K562 (cell line): ENCODE results near the gene SERTAD2. TPM values are rescaled to one million over a fixed set of nuclear protein-coding genes. Genes with fewer than 3 reads are reported as not detected.

Experiments
- BDP1 ChIP-seq: IDR thresholded peaks from 3 replicates; pipeline ENCODE4 v1.6.1; 2011; ENCODE audit not compliant: insufficient read length, insufficient read depth
- BRD4 ChIP-seq: fragments of 200-600 bp; sonication (generic); IDR thresholded peaks from 2 replicates; pipeline ENCODE4 v1.6.1; 2017; ENCODE audit warnings: inconsistent platforms
- COPS2 ChIP-seq: fragments of 450-650 bp; conservative IDR thresholded peaks from 2 replicates; pipeline ENCODE4 v1.6.1; 2016; ENCODE audit warnings: mild to moderate bottlenecking, moderate library complexity
- FOXJ3 ChIP-seq: sonication (generic); formaldehyde crosslinking; IDR thresholded peaks from 2 replicates; pipeline ENCODE4 v1.4.0; 2020; ENCODE audit warnings: mild to moderate bottlenecking, missing genetic modification reagents
- GTF2A2 ChIP-seq: IDR thresholded peaks from 2 replicates; pipeline ENCODE4 v1.6.1; 2016; ENCODE audit warnings: mild to moderate bottlenecking, missing genetic modification characterization, missing compliant biosample characterization
- KHSRP ChIP-seq: fragments of 450-650 bp; IDR thresholded peaks from 2 replicates; pipeline ENCODE4 v1.6.1; 2017
- KLF10 ChIP-seq: fragments of 250-450 bp; sonication (Bioruptor Pico); IDR thresholded peaks from 2 replicates; pipeline ENCODE4 v1.6.1; 2021; ENCODE audit warnings: matching md5 sums
- NCOA1 ChIP-seq: fragments of 450-650 bp; IDR thresholded peaks from 2 replicates; pipeline ENCODE4 v1.6.1; 2016; ENCODE audit warnings: low read depth
- POLR2B ChIP-seq: fragments of 450-650 bp; IDR thresholded peaks from 2 replicates; pipeline ENCODE4 v1.6.1; 2018; ENCODE audit warnings: low read depth; ENCODE audit not compliant: partially characterized antibody
- PRMT5 ChIP-seq: sonication (generic); formaldehyde crosslinking; IDR thresholded peaks from 2 replicates; pipeline ENCODE4 v1.5.0; 2020; ENCODE audit warnings: missing genetic modification reagents
- PTRF ChIP-seq: fragments of 450-650 bp; IDR thresholded peaks from 2 replicates; pipeline ENCODE4 v1.6.1; 2016; ENCODE audit warnings: mild to moderate bottlenecking, missing genetic modification characterization, missing compliant biosample characterization
- RFX1 ChIP-seq: fragments of 450-650 bp; IDR thresholded peaks from 2 replicates; pipeline ENCODE4 v1.6.1; 2016; ENCODE audit warnings: mild to moderate bottlenecking, moderate library complexity
- RFX5 ChIP-seq: IDR thresholded peaks from 2 replicates; pipeline ENCODE4 v1.6.1; 2011; ENCODE audit warnings: low read depth, mild to moderate bottlenecking, improper control_type of control experiment, low read length
- SNRNP70 ChIP-seq: fragments of 200-400 bp; formaldehyde crosslinking; optimal IDR thresholded peaks from 2 replicates; pipeline ENCODE3; 2017; ENCODE audit warnings: low read depth, low read length
- TBP ChIP-seq: optimal IDR thresholded peaks from 2 replicates; pipeline ENCODE3; 2011; ENCODE audit warnings: low read depth, low read length, improper control_type of control experiment
- ZBTB1 ChIP-seq: sonication (generic); formaldehyde crosslinking; IDR thresholded peaks from 2 replicates; pipeline ENCODE4 v1.8.1; 2023; ENCODE audit warnings: missing genetic modification reagents, low read depth, mild to moderate bottlenecking, borderline replicate concordance
- ZNF316 ChIP-seq: fragments of 450-650 bp; IDR thresholded peaks from 2 replicates; pipeline ENCODE4 v1.6.1; 2016
- ZNF445 ChIP-seq: fragments of 250-450 bp; sonication (Bioruptor Pico); IDR thresholded peaks from 2 replicates; pipeline ENCODE4 v1.4.0; 2020; ENCODE audit warnings: low read depth, mild to moderate bottlenecking, moderate library complexity
- ZNF586 ChIP-seq: fragments of 450-650 bp; formaldehyde crosslinking; conservative IDR thresholded peaks from 2 replicates; pipeline ENCODE4 v1.4.0; 2020; ENCODE audit warnings: mild to moderate bottlenecking, moderate library complexity
- ZNF696 ChIP-seq: fragments of 250-450 bp; sonication (Bioruptor Pico); conservative IDR thresholded peaks from 2 replicates; pipeline ENCODE4 v1.4.0; 2020; ENCODE audit warnings: mild to moderate bottlenecking, moderate library complexity
- ZNF830 ChIP-seq: fragments of 250-450 bp; sonication (Bioruptor Pico); IDR thresholded peaks from 2 replicates; pipeline ENCODE4 v1.5.0; 2021; ENCODE audit warnings: mild to moderate bottlenecking
- polyA plus RNA-seq, 8 experiments: library from polyadenylated mRNA; depleted of rRNA in 4 of 8; stranded (reverse) in 5 of 8; unstranded in 3 of 8; fragments of >200 nt; fragmentation: Nextera tagmentation in 2 of 8; fragmentation: Illumina TruSeq in 1 of 8; extraction: Ambion mirVana in 2 of 8; extraction: Trizol in 1 of 8; gene quantifications; 2 replicates each; pipeline versions ENCODE4 v1.2.1 to v1.2.3, GENCODE V29; 2011 to 2014; ENCODE audit warnings: inconsistent platforms in 1 of 8, missing spikeins in 1 of 8
- total RNA-seq, 7 experiments: library from RNA; depleted of rRNA in 6 of 7; stranded (reverse); fragments of >200 nt in 6 of 7; fragmentation: Illumina TruSeq in 2 of 7; extraction: Trizol in 2 of 7; gene quantifications; 2 replicates each; pipeline versions ENCODE4 v1.2.1 to v1.2.3, GENCODE V29; 2011 to 2021; ENCODE audit warnings: low replicate concordance in 1 of 7
- TF ChIP-seq, protein P1 (sequence below), 2 experiments: fragments of 450-650 bp in 1 of 2; sonication (generic) in 1 of 2; formaldehyde crosslinking in 1 of 2; IDR thresholded peaks in 1 of 2; conservative IDR thresholded peaks in 1 of 2; 2 replicates each; pipeline versions ENCODE4 v1.6.1 to v1.8.1; 2016 to 2023; ENCODE audit warnings: mild to moderate bottlenecking in 2 of 2, moderate library complexity in 2 of 2, inconsistent platforms in 1 of 2, missing genetic modification reagents in 1 of 2
- TF ChIP-seq, protein P2 (sequence below): fragments of 250-450 bp; sonication (Bioruptor Pico); IDR thresholded peaks from 2 replicates; pipeline ENCODE4 v1.4.0; 2020; ENCODE audit warnings: mild to moderate bottlenecking
- TF ChIP-seq, protein P3 (sequence below), 3 experiments: IDR thresholded peaks in 2 of 3; conservative IDR thresholded peaks in 1 of 3; 2 replicates each; pipeline ENCODE4 v1.5.1; 2011 to 2012; ENCODE audit warnings: low read length in 3 of 3, mild to moderate bottlenecking in 3 of 3, control low read depth in 2 of 3, improper control_type of control experiment in 1 of 3, inconsistent platforms in 1 of 3, low read depth in 1 of 3, mixed read lengths in 1 of 3, moderate library complexity in 1 of 3; ENCODE audit not compliant: insufficient read depth in 2 of 3
- TF ChIP-seq, protein P4 (sequence below): sonication (generic); IDR thresholded peaks from 2 replicates; pipeline ENCODE4 v1.6.1; 2016

The SERTAD2 gene
- total and polyA plus RNA-seq, 9 of the 15 experiments (the other 6 are each of a cell fraction or from before 2014, with no cell fraction given) = 3.0 to 12.5 (median 6.1) TPM

DNA sequence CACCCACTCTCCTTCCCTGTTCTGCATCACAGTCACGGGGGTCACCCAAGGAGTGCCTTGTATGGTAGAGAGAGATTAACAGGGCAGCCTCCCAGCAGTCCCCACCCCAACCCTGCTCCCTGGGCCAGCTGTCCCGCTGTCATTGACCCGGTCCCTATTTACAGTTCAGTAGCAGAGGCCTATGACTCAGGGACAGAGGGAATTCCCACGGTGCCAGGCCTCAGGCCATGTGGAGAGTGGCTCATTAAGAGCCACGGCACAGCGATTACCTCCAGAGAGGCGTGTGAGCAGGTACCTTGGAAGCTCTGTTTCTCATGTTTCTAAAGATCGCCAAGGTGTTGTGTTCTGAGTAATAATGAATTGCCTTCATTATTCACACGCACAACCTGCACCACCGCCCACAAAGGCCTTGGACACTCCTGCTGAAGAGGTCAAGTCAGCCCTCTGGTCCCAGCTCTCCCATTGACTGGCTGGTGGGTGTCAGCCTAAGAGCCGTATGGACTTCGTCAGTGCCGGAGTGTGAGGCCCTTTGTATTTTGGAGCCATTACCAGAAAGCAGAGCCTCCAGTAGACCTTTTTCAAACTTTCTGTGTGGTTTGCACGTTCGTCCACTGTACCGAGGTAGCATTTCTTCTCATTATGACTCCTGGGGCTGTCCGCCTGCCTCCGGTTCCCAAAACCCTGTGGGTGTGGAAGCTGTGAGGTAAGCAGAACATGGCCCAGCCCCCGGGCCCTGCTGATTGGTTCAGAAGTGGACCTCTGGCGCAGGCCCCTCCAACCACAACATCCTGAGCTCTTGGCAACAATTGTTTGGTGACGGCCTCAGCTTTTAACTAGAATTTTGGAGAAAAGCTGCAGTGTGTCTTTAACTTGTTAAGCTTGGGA, 47.0 kb downstream of the SERTAD2 start (continued):
- TF ChIP-seq, protein P1, sequence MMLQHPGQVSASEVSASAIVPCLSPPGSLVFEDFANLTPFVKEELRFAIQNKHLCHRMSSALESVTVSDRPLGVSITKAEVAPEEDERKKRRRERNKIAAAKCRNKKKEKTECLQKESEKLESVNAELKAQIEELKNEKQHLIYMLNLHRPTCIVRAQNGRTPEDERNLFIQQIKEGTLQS (IDR thresholded peaks at IDR 0.05) = peak; percentile 53
- TF ChIP-seq, protein P1 (CRISPR knock-in tag; conservative IDR thresholded peaks at IDR 0.05) = no peak; the same call in 1 of the 2 replicates
- no peak for TF ChIP-seq PRMT5 (CRISPR knock-in tag)
- no peak for TF ChIP-seq ZBTB1 (CRISPR knock-in tag)
- TF ChIP-seq KHSRP = no peak
- TF ChIP-seq TBP = peak; percentile 44
- TF ChIP-seq BRD4 = no peak
- TF ChIP-seq, protein P2, sequence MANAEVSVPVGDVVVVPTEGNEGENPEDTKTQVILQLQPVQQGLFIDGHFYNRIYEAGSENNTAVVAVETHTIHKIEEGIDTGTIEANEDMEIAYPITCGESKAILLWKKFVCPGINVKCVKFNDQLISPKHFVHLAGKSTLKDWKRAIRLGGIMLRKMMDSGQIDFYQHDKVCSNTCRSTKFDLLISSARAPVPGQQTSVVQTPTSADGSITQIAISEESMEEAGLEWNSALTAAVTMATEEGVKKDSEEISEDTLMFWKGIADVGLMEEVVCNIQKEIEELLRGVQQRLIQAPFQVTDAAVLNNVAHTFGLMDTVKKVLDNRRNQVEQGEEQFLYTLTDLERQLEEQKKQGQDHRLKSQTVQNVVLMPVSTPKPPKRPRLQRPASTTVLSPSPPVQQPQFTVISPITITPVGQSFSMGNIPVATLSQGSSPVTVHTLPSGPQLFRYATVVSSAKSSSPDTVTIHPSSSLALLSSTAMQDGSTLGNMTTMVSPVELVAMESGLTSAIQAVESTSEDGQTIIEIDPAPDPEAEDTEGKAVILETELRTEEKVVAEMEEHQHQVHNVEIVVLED = no peak
- TF ChIP-seq COPS2 = no peak
- no peak for TF ChIP-seq SNRNP70
- TF ChIP-seq GTF2A2 (tag) = no peak
- TF ChIP-seq NCOA1 = no peak
- TF ChIP-seq RFX1 = peak; percentile 78
- TF ChIP-seq PTRF = no peak
- TF ChIP-seq ZNF316 = no peak
- TF ChIP-seq POLR2B = peak; percentile 49
- no peak for TF ChIP-seq BDP1
- TF ChIP-seq ZNF445 (CRISPR knock-in tag) = no peak
- TF ChIP-seq, protein P3, sequence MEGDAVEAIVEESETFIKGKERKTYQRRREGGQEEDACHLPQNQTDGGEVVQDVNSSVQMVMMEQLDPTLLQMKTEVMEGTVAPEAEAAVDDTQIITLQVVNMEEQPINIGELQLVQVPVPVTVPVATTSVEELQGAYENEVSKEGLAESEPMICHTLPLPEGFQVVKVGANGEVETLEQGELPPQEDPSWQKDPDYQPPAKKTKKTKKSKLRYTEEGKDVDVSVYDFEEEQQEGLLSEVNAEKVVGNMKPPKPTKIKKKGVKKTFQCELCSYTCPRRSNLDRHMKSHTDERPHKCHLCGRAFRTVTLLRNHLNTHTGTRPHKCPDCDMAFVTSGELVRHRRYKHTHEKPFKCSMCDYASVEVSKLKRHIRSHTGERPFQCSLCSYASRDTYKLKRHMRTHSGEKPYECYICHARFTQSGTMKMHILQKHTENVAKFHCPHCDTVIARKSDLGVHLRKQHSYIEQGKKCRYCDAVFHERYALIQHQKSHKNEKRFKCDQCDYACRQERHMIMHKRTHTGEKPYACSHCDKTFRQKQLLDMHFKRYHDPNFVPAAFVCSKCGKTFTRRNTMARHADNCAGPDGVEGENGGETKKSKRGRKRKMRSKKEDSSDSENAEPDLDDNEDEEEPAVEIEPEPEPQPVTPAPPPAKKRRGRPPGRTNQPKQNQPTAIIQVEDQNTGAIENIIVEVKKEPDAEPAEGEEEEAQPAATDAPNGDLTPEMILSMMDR (IDR thresholded peaks at IDR 0.05 in 2 of 3, conservative IDR thresholded peaks at IDR 0.05 in 1 of 3; ENCODE audit: insufficient read depth in 2 of 3, low read depth in 1 of 3, low read length in 3 of 3) = no peak
- TF ChIP-seq ZNF696 = no peak
- no peak for TF ChIP-seq FOXJ3
- no peak for TF ChIP-seq ZNF830
- no peak for TF ChIP-seq ZNF586 (CRISPR knock-in tag)
- TF ChIP-seq RFX5 = no peak
- TF ChIP-seq, protein P4, sequence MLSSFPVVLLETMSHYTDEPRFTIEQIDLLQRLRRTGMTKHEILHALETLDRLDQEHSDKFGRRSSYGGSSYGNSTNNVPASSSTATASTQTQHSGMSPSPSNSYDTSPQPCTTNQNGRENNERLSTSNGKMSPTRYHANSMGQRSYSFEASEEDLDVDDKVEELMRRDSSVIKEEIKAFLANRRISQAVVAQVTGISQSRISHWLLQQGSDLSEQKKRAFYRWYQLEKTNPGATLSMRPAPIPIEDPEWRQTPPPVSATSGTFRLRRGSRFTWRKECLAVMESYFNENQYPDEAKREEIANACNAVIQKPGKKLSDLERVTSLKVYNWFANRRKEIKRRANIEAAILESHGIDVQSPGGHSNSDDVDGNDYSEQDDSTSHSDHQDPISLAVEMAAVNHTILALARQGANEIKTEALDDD = 0 out of 2 replicates have a peak, but pooled peaks have one; percentile 20
- no peak for TF ChIP-seq KLF10
